H1 (cell line): ENCODE results near the gene MPV17L2.

Experiments
- CTBP2 ChIP-seq: IDR thresholded peaks from 2 replicates; pipeline ENCODE4 v1.7.0; 2011; ENCODE audit warnings: borderline replicate concordance, mild to moderate bottlenecking, moderate library complexity, mixed read lengths, low read length; ENCODE audit not compliant: insufficient read depth, insufficient read length
- HDAC2 ChIP-seq, 2 experiments: fragments of 300-600 bp in 1 of 2; sonication (generic) in 1 of 2; IDR thresholded peaks; 2 replicates each; pipeline ENCODE4 v1.6.1; 2011 to 2012; ENCODE audit warnings: low read depth in 2 of 2, low read length in 2 of 2, mild to moderate bottlenecking in 2 of 2, moderate library complexity in 2 of 2, borderline replicate concordance in 1 of 2, inconsistent platforms in 1 of 2
- JUN ChIP-seq: IDR thresholded peaks from 2 replicates; pipeline ENCODE4 v1.6.1; 2011; ENCODE audit warnings: low read depth, mild to moderate bottlenecking, improper control_type of control experiment, low read length
- POLR2A ChIP-seq, 2 experiments: IDR thresholded peaks; 1 replicate in 1 of 2; 2 replicates in 1 of 2; pipeline ENCODE4 v1.6.1; 2011; ENCODE audit warnings: low read depth in 2 of 2, low read length in 2 of 2, mild to moderate bottlenecking in 2 of 2; ENCODE audit errors: control extremely low read depth in 1 of 2
- TF ChIP-seq, protein P1 (sequence below), 3 experiments: IDR thresholded peaks; 1 replicate in 2 of 3; 2 replicates in 1 of 3; pipeline versions ENCODE4 v1.5.1 to v1.6.1; 2011; ENCODE audit warnings: low read length in 3 of 3, mild to moderate bottlenecking in 3 of 3, inconsistent platforms in 2 of 3, low read depth in 1 of 3, moderate library complexity in 1 of 3; ENCODE audit not compliant: insufficient read depth in 1 of 3; ENCODE audit errors: control extremely low read depth in 1 of 3

DNA sequence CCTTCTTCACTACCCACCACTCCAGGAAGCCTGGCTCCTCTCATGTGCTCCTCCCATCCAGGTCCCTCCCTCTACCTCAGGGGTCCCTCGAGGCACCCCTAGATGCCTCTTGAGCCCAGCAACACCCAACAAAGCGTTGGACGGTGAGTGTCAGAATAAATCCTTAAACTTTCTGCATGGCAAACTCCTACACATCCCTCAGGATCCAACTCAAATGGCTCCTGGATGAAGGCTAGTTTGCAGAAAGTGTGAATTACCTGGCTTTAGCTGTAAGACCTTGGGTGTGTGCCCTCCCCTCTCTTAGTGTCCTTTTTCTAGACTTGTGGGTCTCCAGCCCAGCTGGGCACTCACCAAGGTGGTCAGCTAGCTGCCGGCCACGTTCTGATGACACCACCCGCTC lies 5.4 kb downstream of the MPV17L2 start:
- TF ChIP-seq CTBP2, result no peak
- TF ChIP-seq HDAC2 (IDR thresholded peaks at IDR 0.05; ENCODE audit: borderline replicate concordance in 1 of 2, low read depth in 2 of 2, low read length in 2 of 2), result no peak
- TF ChIP-seq, protein P1, sequence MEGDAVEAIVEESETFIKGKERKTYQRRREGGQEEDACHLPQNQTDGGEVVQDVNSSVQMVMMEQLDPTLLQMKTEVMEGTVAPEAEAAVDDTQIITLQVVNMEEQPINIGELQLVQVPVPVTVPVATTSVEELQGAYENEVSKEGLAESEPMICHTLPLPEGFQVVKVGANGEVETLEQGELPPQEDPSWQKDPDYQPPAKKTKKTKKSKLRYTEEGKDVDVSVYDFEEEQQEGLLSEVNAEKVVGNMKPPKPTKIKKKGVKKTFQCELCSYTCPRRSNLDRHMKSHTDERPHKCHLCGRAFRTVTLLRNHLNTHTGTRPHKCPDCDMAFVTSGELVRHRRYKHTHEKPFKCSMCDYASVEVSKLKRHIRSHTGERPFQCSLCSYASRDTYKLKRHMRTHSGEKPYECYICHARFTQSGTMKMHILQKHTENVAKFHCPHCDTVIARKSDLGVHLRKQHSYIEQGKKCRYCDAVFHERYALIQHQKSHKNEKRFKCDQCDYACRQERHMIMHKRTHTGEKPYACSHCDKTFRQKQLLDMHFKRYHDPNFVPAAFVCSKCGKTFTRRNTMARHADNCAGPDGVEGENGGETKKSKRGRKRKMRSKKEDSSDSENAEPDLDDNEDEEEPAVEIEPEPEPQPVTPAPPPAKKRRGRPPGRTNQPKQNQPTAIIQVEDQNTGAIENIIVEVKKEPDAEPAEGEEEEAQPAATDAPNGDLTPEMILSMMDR (IDR thresholded peaks at IDR 0.05; ENCODE audit: control extremely low read depth in 1 of 3, insufficient read depth in 1 of 3, low read depth in 1 of 3, low read length in 3 of 3), result no peak
- no peak for TF ChIP-seq POLR2A (IDR thresholded peaks at IDR 0.05; ENCODE audit: control extremely low read depth in 1 of 2, low read depth in 2 of 2, low read length in 2 of 2)
- TF ChIP-seq JUN, result no peak
